Duodenal mucosa (tissue), 2 donors: Measurements from ENCODE around the gene INO80.
A peak's percentile ranks its signal among the peaks of the same experiment; 100 is the strongest.

ENCODE experiments used
- H3K27ac ChIP-seq: one replicate; pipeline ENCODE4 v1.7.0; 2013; ENCODE audit warnings: low read depth, low read length
- H3K27me3 ChIP-seq, 2 donors: one replicate each; pipeline ENCODE4 v1.7.0; 2013; ENCODE audit warnings: low read length in 2 of 2, control low read depth in 1 of 2; ENCODE audit not compliant: insufficient read depth in 2 of 2, control insufficient read depth in 1 of 2
- H3K36me3 ChIP-seq, 2 donors: one replicate each; pipeline ENCODE4 v1.7.0; 2013; ENCODE audit warnings: low read length in 2 of 2, control low read depth in 1 of 2; ENCODE audit not compliant: insufficient read depth in 2 of 2, control insufficient read depth in 1 of 2
- H3K4me1 ChIP-seq, 2 donors: one replicate each; pipeline ENCODE4 v1.7.0; 2013; ENCODE audit warnings: low read length in 2 of 2, control low read depth in 1 of 2; ENCODE audit not compliant: insufficient read depth in 2 of 2, control insufficient read depth in 1 of 2
- H3K4me3 ChIP-seq, 2 donors: one replicate each; pipeline ENCODE4 v1.7.0; 2013; ENCODE audit warnings: low read length in 2 of 2, low read depth in 1 of 2
- H3K9ac ChIP-seq, 2 donors: one replicate each; pipeline ENCODE4 v1.7.0; 2013; ENCODE audit warnings: low read length in 2 of 2, low read depth in 1 of 2
- H3K9me3 ChIP-seq, 2 donors: one replicate each; pipeline ENCODE4 v1.7.0; 2013; ENCODE audit warnings: low read length in 2 of 2, control low read depth in 1 of 2; ENCODE audit not compliant: control insufficient read depth in 1 of 2

Gene INO80

GRCh38 chr15:40960925-40961324, 155.2 kb downstream of the INO80 start:
- Histone ChIP-seq H3K9ac (peak overlapping the region; percentile 7 to 29), H3K27me3 (no peaks in the 10 kb centered on the region), H3K36me3 (no peaks in the 10 kb centered on the region), H3K4me1 (peaks cover 9 to 15% of the 10 kb centered on the region in 2 donors), H3K27ac (no peak overlapping the region), H3K4me3 (no peak overlapping the region), H3K9me3 (no peaks in the 10 kb centered on the region)

GRCh38 chr15:40960151-40960885, 155.8 kb downstream of the INO80 start:
- H3K9ac ChIP-seq: peak overlapping the region; percentile 7 to 29
- H3K27me3 ChIP-seq: no peaks in the 10 kb centered on the region
- no peaks in the 10 kb centered on the region for H3K9me3 ChIP-seq
- H3K4me3 ChIP-seq: no peak overlapping the region
- peaks cover 9 to 15% of the 10 kb centered on the region in 2 donors for H3K4me1 ChIP-seq
- no peak overlapping the region for H3K27ac ChIP-seq
- H3K36me3 ChIP-seq: no peaks in the 10 kb centered on the region

- no peaks in the 10 kb centered on the region for H3K27me3 ChIP-seq
- no peak overlapping the region for H3K9ac ChIP-seq
- no peaks in the 10 kb centered on the region for H3K36me3 ChIP-seq
- H3K27ac ChIP-seq: no peak overlapping the region
- no peak overlapping the region for H3K4me3 ChIP-seq
- peaks cover 9 to 15% of the 10 kb centered on the region in 2 donors for H3K4me1 ChIP-seq
- no peaks in the 10 kb centered on the region for H3K9me3 ChIP-seq
Measured at GRCh38 chr15:40959331-40960141, 156.5 kb downstream of the INO80 start.

- Histone ChIP-seq H3K9me3 (no peaks in the 10 kb centered on the region), H3K4me1 (peaks cover 14 to 19% of the 10 kb centered on the region in 2 donors), H3K4me3 (no peak overlapping the region), H3K27me3 (no peaks in the 10 kb centered on the region), H3K9ac (no peak overlapping the region), H3K27ac (no peak overlapping the region), H3K36me3 (no peaks in the 10 kb centered on the region)
Measured at GRCh38 chr15:40958723-40959122, 157.4 kb downstream of the INO80 start.

GRCh38 chr15:40958146-40958545, 157.9 kb downstream of the INO80 start:
- Histone ChIP-seq H3K9me3 (no peaks in the 10 kb centered on the region), H3K27me3 (no peaks in the 10 kb centered on the region), H3K4me1 (peaks cover 16 to 22% of the 10 kb centered on the region in 2 donors), H3K36me3 (no peaks in the 10 kb centered on the region), H3K9ac (no peak overlapping the region), H3K27ac (no peak overlapping the region), H3K4me3 (no peak overlapping the region)

GRCh38 chr15:40957581-40958051, 158.5 kb downstream of the INO80 start:
- Histone ChIP-seq H3K36me3 (no peaks in the 10 kb centered on the region), H3K4me1 (peaks cover 18 to 24% of the 10 kb centered on the region in 2 donors), H3K9ac (no peak overlapping the region), H3K4me3 (no peak overlapping the region), H3K9me3 (no peaks in the 10 kb centered on the region), H3K27ac (no peak overlapping the region), H3K27me3 (no peaks in the 10 kb centered on the region)

- Histone ChIP-seq H3K4me3 (no peak overlapping the region), H3K4me1 (peaks cover 24 to 29% of the 10 kb centered on the region in 2 donors), H3K27ac (no peak overlapping the region), H3K36me3 (no peaks in the 10 kb centered on the region), H3K9ac (no peak overlapping the region), H3K27me3 (no peaks in the 10 kb centered on the region), H3K9me3 (no peaks in the 10 kb centered on the region)
Measured at GRCh38 chr15:40957041-40957555, 159.0 kb downstream of the INO80 start.

GRCh38 chr15:40956541-40956982, 159.5 kb downstream of the INO80 start:
- Histone ChIP-seq H3K4me1 (peaks cover 24 to 29% of the 10 kb centered on the region in 2 donors), H3K27ac (no peak overlapping the region), H3K9ac (no peak overlapping the region), H3K4me3 (no peak overlapping the region), H3K27me3 (no peaks in the 10 kb centered on the region), H3K36me3 (no peaks in the 10 kb centered on the region), H3K9me3 (no peaks in the 10 kb centered on the region)

- H3K27me3 ChIP-seq: no peaks in the 10 kb centered on the region
- H3K9ac ChIP-seq: no peak overlapping the region
- H3K4me1 ChIP-seq: peaks cover 24 to 29% of the 10 kb centered on the region in 2 donors
- no peak overlapping the region for H3K4me3 ChIP-seq
- no peaks in the 10 kb centered on the region for H3K9me3 ChIP-seq
- H3K36me3 ChIP-seq: no peaks in the 10 kb centered on the region
- H3K27ac ChIP-seq: no peak overlapping the region
Measured at GRCh38 chr15:40955930-40956540, 160.0 kb downstream of the INO80 start.
